Lung microvascular endothelial cell (primary cell): ENCODE results near the gene DOCK2. TPM values are rescaled to one million over a fixed set of nuclear protein-coding genes. Genes with fewer than 3 reads are reported as not detected.
A peak's percentile ranks its signal among the peaks of the same experiment; 100 is the strongest.

ENCODE experiments used
- DNase-seq, 2 donors: peaks; one replicate each; pipeline versions ENCODE4 v3.0.0 to v3.0.0-alpha.2; 2010; ENCODE audit warnings: low read depth in 2 of 2
- total RNA-seq: library from RNA; depleted of rRNA; stranded (reverse); fragments of >200 nt; gene quantifications from 2 replicates; pipeline ENCODE4 v1.2.1, GENCODE V29; 2014

DOCK2 gene
- total RNA-seq, 1 donor from 2014 or later, result 0.20 TPM

DNA sequence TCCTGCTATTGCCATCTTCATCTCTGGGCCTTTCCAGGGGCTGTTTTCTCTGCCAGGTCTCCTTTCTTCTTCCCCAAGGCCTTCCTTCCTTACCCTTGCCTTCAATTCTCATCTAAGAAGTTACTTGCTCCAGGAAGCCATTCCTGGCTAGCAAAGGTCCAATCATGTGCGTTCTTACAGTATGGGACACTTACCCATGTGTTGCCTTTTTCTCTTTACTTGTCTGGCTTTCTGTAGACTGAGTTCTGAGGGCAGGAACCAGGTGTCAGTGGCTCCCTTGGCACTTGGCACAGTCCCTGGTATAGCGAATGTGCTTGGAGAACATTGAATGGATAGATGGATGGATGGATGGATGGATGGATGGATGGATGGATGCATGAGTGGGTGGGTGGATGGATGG lies 478.9 kb downstream of the DOCK2 start:
- DNase-seq, result no peak

- DNase-seq, result no peak
Measured at GRCh38 chr5:170117736-170118135, 480.7 kb downstream of the DOCK2 start.

DNA sequence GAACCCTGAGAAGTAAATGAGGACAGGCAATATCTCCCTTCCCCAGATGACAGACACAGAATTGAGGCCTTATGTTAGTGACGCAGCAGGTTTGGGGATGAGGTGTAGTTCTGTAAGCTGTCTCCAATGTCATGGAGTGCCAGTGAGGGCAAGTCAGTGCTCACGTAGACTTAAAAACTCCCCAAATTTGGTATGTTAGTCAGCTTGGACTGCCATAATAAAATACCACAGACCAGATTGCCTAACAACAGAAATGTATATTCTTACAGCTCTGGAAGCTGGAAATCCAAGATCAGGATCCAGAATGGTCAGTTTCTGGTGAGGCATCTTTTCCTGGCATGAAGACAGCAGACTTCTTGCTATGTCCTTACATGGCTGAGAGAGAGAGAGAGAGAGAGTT lies 483.5 kb downstream of the DOCK2 start:
- DNase-seq, result no peak

- DNase-seq, result no peak
Measured at GRCh38 chr5:170121321-170121720, 484.2 kb downstream of the DOCK2 start.

DNA sequence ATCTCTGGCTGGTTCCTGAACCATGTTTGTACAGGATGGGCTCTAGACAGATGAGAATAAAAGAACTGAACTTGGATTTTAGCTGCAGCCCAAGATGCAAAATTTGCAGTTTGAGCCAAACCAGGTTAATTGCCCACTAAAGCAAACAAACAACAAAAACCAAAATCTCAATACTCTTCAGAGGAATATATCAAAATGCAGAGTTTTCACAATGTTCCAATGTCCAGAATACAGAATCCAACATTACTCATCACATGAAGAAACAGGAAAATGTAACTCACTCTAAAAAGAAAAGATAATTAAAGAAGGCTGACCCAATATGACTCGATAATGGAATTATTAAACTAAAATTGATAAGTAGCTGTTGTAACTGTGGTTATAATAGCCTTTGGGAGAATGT lies 489.0 kb downstream of the DOCK2 start:
- no peak for DNase-seq

GRCh38 chr5:170126626-170127025 lies 489.6 kb downstream of the DOCK2 start:
- DNase-seq, result no peak

- no peak for DNase-seq
Measured at GRCh38 chr5:170131235-170131634, 494.2 kb downstream of the DOCK2 start.

DNA sequence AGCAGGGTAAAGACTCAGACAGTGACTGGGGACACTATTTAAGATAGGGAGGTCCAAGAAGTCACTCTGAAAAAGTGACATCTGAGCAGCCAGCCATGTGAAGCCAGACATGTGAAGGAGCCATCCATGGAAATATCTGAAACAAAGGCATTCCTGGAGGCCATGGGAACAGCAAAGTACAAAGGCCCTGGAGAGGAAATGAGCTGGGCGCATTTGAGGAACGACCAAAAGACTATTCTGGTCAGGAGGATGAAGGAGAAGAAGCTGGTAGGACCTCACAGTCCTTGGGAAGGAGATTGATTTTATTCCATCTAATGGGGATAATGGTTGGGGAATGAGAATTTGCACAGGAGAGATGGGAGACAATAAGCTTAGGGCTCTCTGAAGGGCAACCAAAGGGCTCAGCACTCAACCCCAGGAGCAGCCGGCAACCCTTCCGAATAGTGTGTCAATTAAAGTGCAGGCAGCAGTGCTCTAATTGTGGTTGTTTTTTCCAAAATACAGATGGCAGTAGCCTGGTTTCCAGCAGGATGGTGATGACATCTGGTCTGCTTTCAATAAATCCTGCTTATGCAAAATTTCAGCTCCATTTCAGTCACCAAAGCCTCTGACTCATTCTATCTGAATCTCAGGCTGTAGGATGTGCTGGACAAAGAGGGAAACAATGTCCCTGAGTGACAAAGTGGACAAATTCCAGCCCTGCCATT lies 495.3 kb downstream of the DOCK2 start:
- DNase-seq, result peak; percentile 37 to 89

Other genes starting within 250 kb of the DOCK2 start
- 5.2 and 10.9 TPM in 2 replicates for gene SPDL1, start 53.5 kb upstream of the DOCK2 start, total RNA-seq